ENCODE measurements around the gene MATN4. TPM values are rescaled to one million over a fixed set of nuclear protein-coding genes. Genes with fewer than 3 reads are reported as not detected.

MATN4 gene
- total and polyA plus RNA-seq, 4 donors = 0.18 to 0.69 (median 0.42) TPM; not detected in 1

GRCh38 chr20:45323731-45324130, 15.6 kb upstream of the MATN4 start:
- no peak overlapping the region for H3K27ac ChIP-seq (ENCODE audit: low read depth in 1 of 2, low read length in 2 of 2)
- no peak overlapping the region for H3K4me3 ChIP-seq (ENCODE audit: low read length in 2 of 2)
- H3K36me3 ChIP-seq (ENCODE audit: control insufficient read depth in 1 of 2, insufficient read depth in 2 of 2, low read length in 1 of 2) = peaks cover 0 to 5% of the 10 kb centered on the region in 2 donors
- intact Hi-C loops (cut with DNase I) = loop anchor here (5.0 kb wide), 3 partner anchors 34 to 49 kb away; partner anchors contain the start of gene SYS1 (in 1 of the 2)
- no peak for ATAC-seq (ENCODE audit: low FRiP score)
- H3K4me1 ChIP-seq (ENCODE audit: control insufficient read depth in 1 of 2, insufficient read depth in 2 of 2, low read length in 2 of 2) = no peaks in the 10 kb centered on the region
- no peak for DNase-seq
- H3K9me3 ChIP-seq (ENCODE audit: control insufficient read depth, low read length) = no peaks in the 10 kb centered on the region
- H3K27me3 ChIP-seq (ENCODE audit: control insufficient read depth in 1 of 2, insufficient read depth in 2 of 2, low read length in 1 of 2) = no peaks in the 10 kb centered on the region

- H3K27me3 ChIP-seq (ENCODE audit: control insufficient read depth in 1 of 2, insufficient read depth in 2 of 2, low read length in 1 of 2) = no peaks in the 10 kb centered on the region
- H3K4me3 ChIP-seq (ENCODE audit: low read length in 2 of 2) = no peak overlapping the region
- H3K4me1 ChIP-seq (ENCODE audit: control insufficient read depth in 1 of 2, insufficient read depth in 2 of 2, low read length in 2 of 2) = no peaks in the 10 kb centered on the region
- H3K36me3 ChIP-seq (ENCODE audit: control insufficient read depth in 1 of 2, insufficient read depth in 2 of 2, low read length in 1 of 2) = peaks cover 0 to 5% of the 10 kb centered on the region in 2 donors
- WGBS, 2 donors = 52 to 60% methylated on average over 7 of the region's 7 CpGs
- no peaks in the 10 kb centered on the region for H3K9me3 ChIP-seq (ENCODE audit: control insufficient read depth, low read length)
- no peak for ATAC-seq (ENCODE audit: low FRiP score)
- peak; percentile 58 to 83 for DNase-seq
- no peak overlapping the region for H3K27ac ChIP-seq (ENCODE audit: low read depth in 1 of 2, low read length in 2 of 2)
- intact Hi-C loops (cut with DNase I) = loop anchor here (5.0 kb wide), 3 partner anchors 34 to 49 kb away; partner anchors contain the start of gene SYS1 (in 1 of the 2)
Observed at GRCh38 chr20:45322952-45323383, 14.9 kb upstream of the MATN4 start.

- intact Hi-C loops (cut with DNase I) = loop anchor here (5.0 kb wide), 3 partner anchors 36 to 51 kb away; partner anchors contain the start of gene SYS1 (in 1 of the 2)
- Histone ChIP-seq H3K9me3 (ENCODE audit: control insufficient read depth, low read length) (no peaks in the 10 kb centered on the region), H3K36me3 (ENCODE audit: control insufficient read depth in 1 of 2, insufficient read depth in 2 of 2, low read length in 1 of 2) (no peaks in the 10 kb centered on the region), H3K4me1 (ENCODE audit: control insufficient read depth in 1 of 2, insufficient read depth in 2 of 2, low read length in 2 of 2) (no peaks in the 10 kb centered on the region), H3K27me3 (ENCODE audit: control insufficient read depth in 1 of 2, insufficient read depth in 2 of 2, low read length in 1 of 2) (no peaks in the 10 kb centered on the region), H3K27ac (ENCODE audit: low read depth in 1 of 2, low read length in 2 of 2) (no peak overlapping the region), H3K4me3 (ENCODE audit: low read length in 2 of 2) (no peak overlapping the region)
- 80 to 89% methylated on average over 5 of the region's 5 CpGs for WGBS, 2 donors
- no peak for ATAC-seq (ENCODE audit: low FRiP score)
- DNase-seq = no peak
Observed at GRCh38 chr20:45320948-45321595, 13.0 kb upstream of the MATN4 start.

GRCh38 chr20:45318948-45319347, 10.8 kb upstream of the MATN4 start:
- Histone ChIP-seq H3K9me3 (ENCODE audit: control insufficient read depth, low read length) (no peaks in the 10 kb centered on the region), H3K4me3 (ENCODE audit: low read length in 2 of 2) (no peak overlapping the region), H3K27me3 (ENCODE audit: control insufficient read depth in 1 of 2, insufficient read depth in 2 of 2, low read length in 1 of 2) (no peaks in the 10 kb centered on the region), H3K27ac (ENCODE audit: low read depth in 1 of 2, low read length in 2 of 2) (no peak overlapping the region), H3K36me3 (ENCODE audit: control insufficient read depth in 1 of 2, insufficient read depth in 2 of 2, low read length in 1 of 2) (no peaks in the 10 kb centered on the region), H3K4me1 (ENCODE audit: control insufficient read depth in 1 of 2, insufficient read depth in 2 of 2, low read length in 2 of 2) (no peaks in the 10 kb centered on the region)
- ATAC-seq (ENCODE audit: low FRiP score) = no peak
- intact Hi-C loops (cut with DNase I) = loop anchor here (1.0 to 5.0 kb wide), 6 partner anchors 53 to 452 kb away; no protein-coding TSS in a partner anchor
- WGBS, 2 donors = 80 to 90% methylated on average over 2 of the region's 2 CpGs
- peak in 1 of 2 donors; percentile 14 for DNase-seq

GRCh38 chr20:45318386-45318939, 10.4 kb upstream of the MATN4 start:
- Histone ChIP-seq H3K4me1 (ENCODE audit: control insufficient read depth in 1 of 2, insufficient read depth in 2 of 2, low read length in 2 of 2) (no peaks in the 10 kb centered on the region), H3K4me3 (ENCODE audit: low read length in 2 of 2) (no peak overlapping the region), H3K27ac (ENCODE audit: low read depth in 1 of 2, low read length in 2 of 2) (no peak overlapping the region), H3K9me3 (ENCODE audit: control insufficient read depth, low read length) (no peaks in the 10 kb centered on the region), H3K27me3 (ENCODE audit: control insufficient read depth in 1 of 2, insufficient read depth in 2 of 2, low read length in 1 of 2) (no peaks in the 10 kb centered on the region), H3K36me3 (ENCODE audit: control insufficient read depth in 1 of 2, insufficient read depth in 2 of 2, low read length in 1 of 2) (no peaks in the 10 kb centered on the region)
- WGBS, 2 donors = 76 to 78% methylated on average over 7 of the region's 7 CpGs
- ATAC-seq (ENCODE audit: low FRiP score) (no peak), DNase-seq (peak in 1 of 2 donors; percentile 52)
- intact Hi-C loops (cut with DNase I) = loop anchor here (1.0 to 5.0 kb wide), 5 partner anchors 54 to 452 kb away; no protein-coding TSS in a partner anchor

GRCh38 chr20:45317826-45318225, 9.7 kb upstream of the MATN4 start:
- 63 to 67% methylated on average over 3 of the region's 3 CpGs for WGBS, 2 donors
- intact Hi-C loops (cut with DNase I) = loop anchor here (1.0 to 5.0 kb wide), 5 partner anchors 54 to 453 kb away; no protein-coding TSS in a partner anchor
- H3K27me3 ChIP-seq (ENCODE audit: control insufficient read depth in 1 of 2, insufficient read depth in 2 of 2, low read length in 1 of 2) = no peaks in the 10 kb centered on the region
- no peak overlapping the region for H3K27ac ChIP-seq (ENCODE audit: low read depth in 1 of 2, low read length in 2 of 2)
- ATAC-seq (ENCODE audit: low FRiP score) (no peak), DNase-seq (peak in 1 of 2 donors; percentile 51)
- H3K4me1 ChIP-seq (ENCODE audit: control insufficient read depth in 1 of 2, insufficient read depth in 2 of 2, low read length in 2 of 2) = no peaks in the 10 kb centered on the region
- no peaks in the 10 kb centered on the region for H3K36me3 ChIP-seq (ENCODE audit: control insufficient read depth in 1 of 2, insufficient read depth in 2 of 2, low read length in 1 of 2)
- no peaks in the 10 kb centered on the region for H3K9me3 ChIP-seq (ENCODE audit: control insufficient read depth, low read length)
- H3K4me3 ChIP-seq (ENCODE audit: low read length in 2 of 2) = no peak overlapping the region

GRCh38 chr20:45316150-45317080, 8.3 kb upstream of the MATN4 start:
- DNase-seq (peak in 1 of 2 donors; percentile 68), ATAC-seq (ENCODE audit: low FRiP score) (peak; percentile 20)
- Histone ChIP-seq H3K4me1 (ENCODE audit: control insufficient read depth in 1 of 2, insufficient read depth in 2 of 2, low read length in 2 of 2) (no peaks in the 10 kb centered on the region), H3K36me3 (ENCODE audit: control insufficient read depth in 1 of 2, insufficient read depth in 2 of 2, low read length in 1 of 2) (no peaks in the 10 kb centered on the region), H3K27ac (ENCODE audit: low read depth in 1 of 2, low read length in 2 of 2) (no peak overlapping the region), H3K27me3 (ENCODE audit: control insufficient read depth in 1 of 2, insufficient read depth in 2 of 2, low read length in 1 of 2) (no peaks in the 10 kb centered on the region), H3K9me3 (ENCODE audit: control insufficient read depth, low read length) (no peaks in the 10 kb centered on the region), H3K4me3 (ENCODE audit: low read length in 2 of 2) (no peak overlapping the region)
- WGBS, 2 donors = 19 to 22% methylated on average over 65 to 71 of the region's 71 CpGs
- intact Hi-C loops (cut with DNase I) = loop anchor here (5.0 kb wide), 2 partner anchors 56 to 136 kb away; no protein-coding TSS in a partner anchor

GRCh38 chr20:45315672-45316071, 7.6 kb upstream of the MATN4 start:
- Histone ChIP-seq H3K9me3 (ENCODE audit: control insufficient read depth, low read length) (no peaks in the 10 kb centered on the region), H3K27me3 (ENCODE audit: control insufficient read depth in 1 of 2, insufficient read depth in 2 of 2, low read length in 1 of 2) (no peaks in the 10 kb centered on the region), H3K4me1 (ENCODE audit: control insufficient read depth in 1 of 2, insufficient read depth in 2 of 2, low read length in 2 of 2) (no peaks in the 10 kb centered on the region), H3K27ac (ENCODE audit: low read depth in 1 of 2, low read length in 2 of 2) (no peak overlapping the region), H3K36me3 (ENCODE audit: control insufficient read depth in 1 of 2, insufficient read depth in 2 of 2, low read length in 1 of 2) (no peaks in the 10 kb centered on the region), H3K4me3 (ENCODE audit: low read length in 2 of 2) (no peak overlapping the region)
- 89 to 93% methylated on average over 4 of the region's 4 CpGs for WGBS, 2 donors
- ATAC-seq (ENCODE audit: low FRiP score) (no peak), DNase-seq (no peak)
- intact Hi-C loops (cut with DNase I) = loop anchor here (5.0 kb wide), 2 partner anchors 57 to 137 kb away; no protein-coding TSS in a partner anchor
